Heart left ventricle (tissue), 16 donors: ENCODE data around the gene LMF1. TPM values are rescaled to one million over a fixed set of nuclear protein-coding genes. Genes with fewer than 3 reads are reported as not detected.
"Not testable (repeated sequence)": the region's sequence is repeated elsewhere in the genome, so short reads cannot be mapped to it uniquely, and the experiment has no call there.

ENCODE experiments used
- ATAC-seq, 4 donors: fragments of 200-7000 bp; cut with Tn5 transposase; one replicate each; pipeline ENCODE4 v1.9.1; 2020 to 2022; ENCODE audit warnings: moderate library complexity in 4 of 4, mild to moderate bottlenecking in 3 of 4, moderate number of reproducible peaks in 1 of 4
- DNase-seq, 5 donors: peaks; one replicate each; pipeline ENCODE4 v3.0.0-alpha.2; 2020
- H3K27ac ChIP-seq, 12 donors: fragments of 200-600 bp; sonication (generic) in 4 of 12; one replicate each; pipeline versions ENCODE4 v1.5.0 to v1.8.0; 2016 to 2022; ENCODE audit warnings: mild to moderate bottlenecking in 2 of 12
- H3K27me3 ChIP-seq, 9 donors: fragments of 200-600 bp; sonication (generic) in 2 of 9; one replicate each; pipeline versions ENCODE4 v1.5.1 to v1.8.0; 2016 to 2022; ENCODE audit warnings: mild to moderate bottlenecking in 3 of 9
- H3K36me3 ChIP-seq, 9 donors: fragments of 200-600 bp; sonication (generic) in 2 of 9; one replicate each; pipeline versions ENCODE4 v1.5.0 to v1.8.0; 2018 to 2022; ENCODE audit warnings: mild to moderate bottlenecking in 2 of 9
- H3K4me1 ChIP-seq, 12 donors: fragments of 200-600 bp; sonication (generic) in 4 of 12; one replicate each; pipeline versions ENCODE4 v1.5.0 to v1.8.0; 2016 to 2022; ENCODE audit warnings: mild to moderate bottlenecking in 3 of 12
- H3K4me3 ChIP-seq, 12 donors: fragments of 200-600 bp; sonication (generic) in 4 of 12; one replicate each; pipeline versions ENCODE4 v1.5.0 to v1.8.0; 2017 to 2022; ENCODE audit warnings: mild to moderate bottlenecking in 9 of 12, moderate library complexity in 4 of 12
- H3K9me3 ChIP-seq, 12 donors: fragments of 200-600 bp; sonication (generic) in 4 of 12; one replicate each; pipeline versions ENCODE4 v1.5.0 to v1.8.0; 2016 to 2022; ENCODE audit warnings: mild to moderate bottlenecking in 1 of 12
- CTCF ChIP-seq, 12 donors: fragments of 200-600 bp; sonication (generic) in 4 of 12; IDR thresholded peaks; one replicate each; pipeline versions ENCODE4 v1.5.0 to v1.8.0; 2018 to 2022; ENCODE audit warnings: antibody characterized with exemption in 12 of 12, mild to moderate bottlenecking in 5 of 12
- POLR2A ChIP-seq, 2 donors: fragments of 450-650 bp; IDR thresholded peaks; one replicate each; pipeline ENCODE4 v1.6.1; 2017; ENCODE audit warnings: antibody characterized with exemption in 2 of 2, mild to moderate bottlenecking in 2 of 2, moderate library complexity in 2 of 2
- WGBS, 4 donors: extraction: QIAGEN DNeasy Blood & Tissue Kit in 2 of 4; methylation state at CpG; one replicate each; pipeline versions ENCODE4 v1.1.5 to v1.1.7; 2013 to 2018; 5-methylcytosine and 5-hydroxymethylcytosine counted together
- intact Hi-C, 10 donors: fragments of 100-400 bp; cut with DNase I; formaldehyde crosslinking; loops; one replicate each; pipeline versions ENCODE4 v1.11.1 to v1.14.2; 2022
- polyA plus RNA-seq, 2 donors: library from polyadenylated mRNA; stranded (reverse); fragments of 200-250 nt; gene quantifications; one replicate each; pipeline ENCODE4 v1.2.3, GENCODE V29; 2013
- total RNA-seq, 9 donors: library from RNA; depleted of rRNA in 2 of 9; stranded (reverse); fragments of >200 nt in 2 of 9; fragmentation: NEBNext Ultra II Directional in 3 of 9; extraction: Animal tissue kit (Norgen Biotek cat#: 25700) in 3 of 9; gene quantifications; one replicate each; pipeline versions ENCODE4 v1.1.0 to v1.2.4, GENCODE V29; 2016 to 2023
- donor health status: ischemic (EF 13 %, LVEDD 7.1; RV severe dilation, severe dysfunction).
- donor health status: healthy with polysubstance abuse.
- donor health status: DM: no; HTN: yes; CAD: no.
- donor health status: DM: no; HTN: no; CAD: no.
- donor health status: ischemic (EF 25% LVEDD 6.9; RV normal size, moderate dysfunction).
- donor health status: ischemic (EF 25% LVEDD 5.7; RV mildly dilated, moderate dysfunction).
- donor health status: healthy.
- donor health status: DM: yes; HTN: yes; CAD: no.
- donor health status: ischemic (EF 35%, LVEDD 5.7; RV mildly dilated, moderate dysfunction).
- donor health status: nonischemic (EF 11% LVEDD 7.7; RV severe dilation, severe dysfunction).
- donor health status: DM: yes; HTN: yes; CAD: no.
- donor health status: PGD.
- donor health status: ischemic (EF 29% LVEDD 5.4; RV normal size, mild dysfunction).
- donor health status: nonischemic (EF 23%, LVEDD 6.1; RV moderate dilation, normal function).

Gene LMF1
- total and polyA plus RNA-seq, 11 donors = 4.3 to 19.2 (median 7.1) TPM

- TF ChIP-seq POLR2A (IDR thresholded peaks at IDR 0.05) = no peak
- no peak for TF ChIP-seq CTCF (IDR thresholded peaks at IDR 0.05)
- Histone ChIP-seq H3K4me3 (no peak overlapping the region), H3K9me3 (peaks cover 0 to 17% (median 6%) of the 10 kb centered on the region in 12 donors), H3K36me3 (peaks cover 0 to 19% (median 0%) of the 10 kb centered on the region in 9 donors), H3K4me1 (peaks cover 0 to 10% (median 0%) of the 10 kb centered on the region in 12 donors), H3K27me3 (no peaks in the 10 kb centered on the region), H3K27ac (no peak overlapping the region)
- ATAC-seq = no peak
- intact Hi-C loops = no loop called here
- WGBS, 4 donors = 80 to 95% (median 87%) methylated on average over 9 to 11 of the region's 11 CpGs
- peak in 3 of 5 donors; percentile 10 to 44 (median 11) for DNase-seq
Measured at GRCh38 chr16:889586-889985, 81.2 kb downstream of the LMF1 start.

GRCh38 chr16:888901-889570 is 81.7 kb downstream of the LMF1 start:
- WGBS, 4 donors = 81 to 89% (median 88%) methylated on average over 13 to 24 of the region's 24 CpGs
- H3K27me3 ChIP-seq = no peaks in the 10 kb centered on the region
- no peak overlapping the region for H3K27ac ChIP-seq
- H3K4me3 ChIP-seq = no peak overlapping the region
- H3K4me1 ChIP-seq = peaks cover 0 to 10% (median 0%) of the 10 kb centered on the region in 12 donors
- no peak for ATAC-seq
- H3K9me3 ChIP-seq = peaks cover 0 to 22% (median 11%) of the 10 kb centered on the region in 12 donors
- intact Hi-C loops = no loop called here
- peaks cover 0 to 19% (median 0%) of the 10 kb centered on the region in 9 donors for H3K36me3 ChIP-seq
- DNase-seq = peak in 3 of 5 donors; percentile 5 to 34 (median 18)
- no peak for TF ChIP-seq POLR2A (IDR thresholded peaks at IDR 0.05)

- H3K27me3 ChIP-seq, ATAC-seq, H3K27ac ChIP-seq, intact Hi-C loops, H3K4me1 ChIP-seq, H3K4me3 ChIP-seq: not testable (repeated sequence)
- Histone ChIP-seq H3K36me3 (peaks cover 0 to 19% (median 0%) of the 10 kb centered on the region in 9 donors), H3K9me3 (peaks cover 0 to 28% (median 16%) of the 10 kb centered on the region in 12 donors)
- WGBS, 4 donors = 92 to 96% (median 95%) methylated on average over 13 to 15 of the region's 15 CpGs
- peak in 2 of 5 donors; percentile 6 to 39 for DNase-seq
Measured at GRCh38 chr16:888456-888855, 82.3 kb downstream of the LMF1 start.

- 93 to 100% (median 97%) methylated on average over 2 to 20 of the region's 20 CpGs for WGBS, 4 donors
- no peak for ATAC-seq
- H3K27ac ChIP-seq = no peak overlapping the region
- no peaks in the 10 kb centered on the region for H3K27me3 ChIP-seq
- DNase-seq = peak in 3 of 5 donors; percentile 20 to 51 (median 22)
- H3K4me3 ChIP-seq = no peak overlapping the region
- H3K4me1 ChIP-seq = peaks cover 0 to 10% (median 0%) of the 10 kb centered on the region in 12 donors
- H3K36me3 ChIP-seq = peaks cover 0 to 14% (median 0%) of the 10 kb centered on the region in 9 donors
- H3K9me3 ChIP-seq = peaks cover 0 to 32% (median 20%) of the 10 kb centered on the region in 12 donors
- TF ChIP-seq CTCF (IDR thresholded peaks at IDR 0.05) (no peak), POLR2A (IDR thresholded peaks at IDR 0.05) (no peak)
- intact Hi-C loops = no loop called here
Measured at GRCh38 chr16:887846-888245, 82.9 kb downstream of the LMF1 start.

GRCh38 chr16:886802-887731 is 83.7 kb downstream of the LMF1 start:
- Histone ChIP-seq H3K4me1 (peaks cover 0 to 10% (median 0%) of the 10 kb centered on the region in 12 donors), H3K4me3 (no peak overlapping the region), H3K9me3 (peaks cover 0 to 32% (median 20%) of the 10 kb centered on the region in 12 donors), H3K27me3 (no peaks in the 10 kb centered on the region), H3K36me3 (peaks cover 0 to 14% (median 0%) of the 10 kb centered on the region in 9 donors), H3K27ac (no peak overlapping the region)
- intact Hi-C loops = no loop called here
- 67 to 74% (median 70%) methylated on average over 18 to 42 of the region's 44 CpGs for WGBS, 4 donors
- DNase-seq (peak in 1 of 5 donors; percentile 54), ATAC-seq (peak in 1 of 4 donors; percentile 18)
- TF ChIP-seq CTCF (IDR thresholded peaks at IDR 0.05) (no peak), POLR2A (IDR thresholded peaks at IDR 0.05) (no peak)
